ENCODE measurements around the gene NLRC5.
A peak's percentile ranks its signal among the peaks of the same experiment; 100 is the strongest.

NLRC5 gene

GRCh38 chr16:56950455-56950854 is 38.9 kb upstream of the NLRC5 start:
- no peak for DNase-seq (ENCODE audit: low spot score)
- TF ChIP-seq CTCF (IDR thresholded peaks at IDR 0.05; ENCODE audit: extremely low read depth, missing control alignments), result no peak

- TF ChIP-seq CTCF (IDR thresholded peaks at IDR 0.05; ENCODE audit: extremely low read depth, missing control alignments), result peak; percentile 71
- DNase-seq (ENCODE audit: low spot score), result peak; percentile 71
Measured at GRCh38 chr16:56950881-56951771, 38.2 kb upstream of the NLRC5 start.

- no peak for TF ChIP-seq CTCF (IDR thresholded peaks at IDR 0.05; ENCODE audit: extremely low read depth, missing control alignments)
- DNase-seq (ENCODE audit: low spot score), result no peak
Measured at GRCh38 chr16:56953006-56953405, 36.4 kb upstream of the NLRC5 start.

DNA sequence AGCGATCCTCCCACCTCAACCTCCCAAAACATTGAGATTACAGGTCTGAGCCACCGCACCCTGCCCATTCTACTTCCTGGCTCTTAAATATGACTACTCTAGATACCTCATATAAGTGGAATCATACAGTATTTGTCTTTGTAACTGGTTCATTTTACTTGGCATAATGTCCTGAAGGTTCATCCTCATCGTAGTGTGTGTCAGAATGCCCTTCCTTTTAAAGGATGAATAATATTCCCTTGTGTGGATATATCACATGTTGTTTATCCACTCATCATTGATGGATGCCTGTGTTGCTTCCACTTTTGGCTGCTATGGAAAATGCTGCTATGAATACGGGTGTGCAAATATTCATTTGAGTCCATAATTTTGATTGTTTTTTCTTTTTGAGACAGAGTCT is 33.3 kb upstream of the NLRC5 start:
- DNase-seq (ENCODE audit: low spot score), result no peak
- TF ChIP-seq CTCF (IDR thresholded peaks at IDR 0.05; ENCODE audit: extremely low read depth, missing control alignments), result no peak

DNA sequence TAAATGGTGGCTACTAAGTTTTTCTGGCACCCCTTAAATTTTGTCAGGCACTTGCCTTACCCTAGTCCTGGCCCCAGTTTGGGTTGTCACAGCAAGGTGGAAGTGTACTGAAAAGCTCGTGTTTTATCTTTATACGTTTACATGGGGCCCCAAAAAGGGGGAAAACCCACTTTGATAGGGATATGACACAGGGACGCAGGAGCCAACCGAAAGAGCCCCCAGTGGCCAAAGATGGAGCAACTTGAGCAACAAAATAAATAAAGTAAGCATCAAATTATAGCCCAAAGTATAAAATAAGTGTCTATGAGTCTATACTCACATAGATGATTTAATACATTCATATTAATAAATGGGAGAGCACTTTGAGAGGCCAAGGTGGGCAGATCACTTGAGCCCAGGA is 32.6 kb upstream of the NLRC5 start:
- DNase-seq (ENCODE audit: low spot score), result no peak

DNA sequence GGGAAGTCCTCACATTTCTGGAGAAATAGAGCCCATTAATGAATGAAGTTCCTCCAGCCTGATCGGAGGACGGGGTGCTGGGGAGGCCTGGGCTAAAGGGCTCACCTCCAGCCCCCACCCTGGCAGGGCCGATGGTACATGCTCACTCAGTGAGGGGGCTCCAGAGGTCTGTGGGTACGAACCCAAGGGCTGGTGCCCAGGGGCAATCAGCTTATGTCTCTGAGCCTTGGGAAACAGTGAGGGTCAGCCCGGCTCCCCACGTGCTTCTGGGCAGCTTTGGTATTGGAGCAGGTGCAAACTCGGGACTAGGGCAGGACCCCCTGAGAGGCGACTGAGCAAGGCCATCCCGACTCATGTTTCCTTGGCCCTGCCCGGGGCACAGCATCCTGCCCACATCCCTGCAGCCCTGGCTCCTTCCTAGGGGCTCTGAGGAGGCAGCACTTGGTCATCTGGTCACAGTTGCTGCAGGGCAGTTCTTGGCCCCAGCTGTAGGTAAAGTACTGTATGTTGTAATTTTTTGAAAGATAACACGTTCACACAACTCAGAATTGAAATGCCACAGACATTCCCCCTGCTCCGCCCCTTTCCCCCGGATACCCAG is 28.6 kb upstream of the NLRC5 start:
- no peak for DNase-seq (ENCODE audit: low spot score)
- TF ChIP-seq CTCF (IDR thresholded peaks at IDR 0.05; ENCODE audit: extremely low read depth, missing control alignments), result no peak

More for the DNA sequence above, 32.6 kb upstream of the NLRC5 start:
- no peak for TF ChIP-seq CTCF (IDR thresholded peaks at IDR 0.05; ENCODE audit: extremely low read depth, missing control alignments)

DNA sequence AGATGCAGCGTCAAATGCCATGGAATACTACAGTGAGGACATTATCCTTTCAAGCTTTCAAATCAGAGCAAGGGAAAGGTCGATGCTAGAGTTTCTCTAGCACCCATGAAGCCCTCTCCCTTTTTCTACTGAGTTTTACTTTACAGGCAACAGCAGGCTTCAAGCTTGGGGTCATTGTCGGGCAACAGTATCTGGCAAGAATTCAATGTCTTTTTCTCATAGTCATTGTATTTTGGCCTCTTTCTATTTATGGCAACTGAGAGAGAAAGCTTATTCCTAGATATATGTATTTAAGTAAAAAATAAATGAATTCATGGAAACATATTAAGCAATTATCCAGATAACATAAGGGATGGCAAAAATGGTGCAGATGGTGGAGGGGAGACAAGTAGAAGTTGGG is 28.0 kb upstream of the NLRC5 start:
- DNase-seq (ENCODE audit: low spot score), result no peak
- no peak for TF ChIP-seq CTCF (IDR thresholded peaks at IDR 0.05; ENCODE audit: extremely low read depth, missing control alignments)

Data from GM20000 (cell line).